Upper lobe of left lung (tissue), 6 donors: Measurements from ENCODE around the gene SPATA21. TPM values are rescaled to one million over a fixed set of nuclear protein-coding genes. Genes with fewer than 3 reads are reported as not detected.

Experiments
- ATAC-seq, 2 donors: fragments of 200-7000 bp; cut with Tn5 transposase; one replicate each; pipeline ENCODE4 v1.9.1; 2022; ENCODE audit warnings: mild to moderate bottlenecking in 2 of 2, moderate library complexity in 2 of 2; ENCODE audit not compliant: low FRiP score in 2 of 2
- DNase-seq, 2 donors: peaks; one replicate each; pipeline ENCODE4 v3.0.0-alpha.2; 2019 to 2020
- H3K27ac ChIP-seq, 4 donors: fragments of 200-600 bp; sonication (generic); one replicate each; pipeline ENCODE4 v1.5.1; 2016 to 2019
- H3K27me3 ChIP-seq, 4 donors: fragments of 200-600 bp; sonication (generic); one replicate each; pipeline ENCODE4 v1.5.1; 2017 to 2019
- H3K36me3 ChIP-seq, 4 donors: fragments of 200-600 bp; sonication (generic); one replicate each; pipeline ENCODE4 v1.5.1; 2016 to 2019
- H3K4me1 ChIP-seq, 4 donors: fragments of 200-600 bp; sonication (generic); one replicate each; pipeline ENCODE4 v1.5.1; 2018 to 2019
- H3K4me3 ChIP-seq, 4 donors: fragments of 200-600 bp; sonication (generic); one replicate each; pipeline ENCODE4 v1.5.1; 2017 to 2019; ENCODE audit warnings: mild to moderate bottlenecking in 2 of 4, moderate library complexity in 1 of 4
- H3K9me3 ChIP-seq, 4 donors: fragments of 200-600 bp; sonication (generic); one replicate each; pipeline ENCODE4 v1.5.1; 2018 to 2019
- CTCF ChIP-seq, 6 experiments: fragments of 450-650 bp in 4 of 6; fragments of 200-600 bp in 2 of 6; sonication (generic) in 2 of 6; IDR thresholded peaks; one replicate each; pipeline ENCODE4 v1.5.1; 2016 to 2019; ENCODE audit warnings: antibody characterized with exemption in 6 of 6
- EP300 ChIP-seq, 4 donors: sonication (generic); formaldehyde crosslinking; IDR thresholded peaks; one replicate each; pipeline ENCODE4 v1.5.1; 2017; ENCODE audit warnings: antibody characterized with exemption in 4 of 4, control low read depth in 2 of 4
- POLR2A ChIP-seq, 4 donors: fragments of 450-650 bp; IDR thresholded peaks; one replicate each; pipeline ENCODE4 v1.5.1; 2016 to 2017; ENCODE audit warnings: antibody characterized with exemption in 4 of 4, mild to moderate bottlenecking in 2 of 4
- POLR2AphosphoS5 ChIP-seq, 2 donors: sonication (generic); formaldehyde crosslinking; IDR thresholded peaks; one replicate each; pipeline ENCODE4 v1.5.1; 2017; ENCODE audit warnings: antibody characterized with exemption in 2 of 2
- WGBS, 2 donors: methylation state at CpG; one replicate each; pipeline ENCODE4 v1.1.5; 2017 to 2018; 5-methylcytosine and 5-hydroxymethylcytosine counted together
- total RNA-seq, 6 donors: library from RNA; depleted of rRNA in 4 of 6; stranded (reverse); fragments of >200 nt in 4 of 6; gene quantifications; one replicate each; pipeline versions ENCODE4 v1.1.0 to v1.2.1, GENCODE V29; 2016 to 2021
- donor health status: DM: no; HTN: no; CAD: no; lungs with moderate emphysema.
- donor health status: DM: no; HTN: yes; CAD: no; lungs with severe emphysema.

SPATA21 gene
- total RNA-seq, 6 donors from 2014 or later = not detected

- Histone ChIP-seq H3K4me3 (peak overlapping the region in 3 of 4 donors; percentile 69 to 86 (median 85)), H3K27me3 (no peaks in the 10 kb centered on the region), H3K27ac (peak overlapping the region; percentile 86 to 96 (median 94)), H3K4me1 (peaks cover 30 to 39% (median 35%) of the 10 kb centered on the region in 4 donors), H3K36me3 (peaks cover 4 to 21% (median 6%) of the 10 kb centered on the region in 4 donors), H3K9me3 (no peaks in the 10 kb centered on the region)
- DNase-seq (no peak), ATAC-seq (peak in 1 of 2 donors; percentile 20)
- TF ChIP-seq CTCF (IDR thresholded peaks at IDR 0.05) = no peak
- TF ChIP-seq POLR2A (IDR thresholded peaks at IDR 0.05) = no peak
- TF ChIP-seq EP300 (IDR thresholded peaks at IDR 0.05) = no peak
- TF ChIP-seq POLR2AphosphoS5 (IDR thresholded peaks at IDR 0.05) = no peak
- WGBS, 2 donors = 49 to 56% methylated on average over 7 of the region's 7 CpGs
Measured at GRCh38 chr1:16440131-16440469, 2.9 kb upstream of the SPATA21 start.

GRCh38 chr1:16438924-16439323, 1.7 kb upstream of the SPATA21 start:
- no peak for ATAC-seq
- TF ChIP-seq POLR2A (IDR thresholded peaks at IDR 0.05) (no peak), CTCF (IDR thresholded peaks at IDR 0.05) (no peak), EP300 (IDR thresholded peaks at IDR 0.05) (no peak), POLR2AphosphoS5 (IDR thresholded peaks at IDR 0.05) (no peak)
- Histone ChIP-seq H3K9me3 (no peaks in the 10 kb centered on the region), H3K4me3 (no peak overlapping the region), H3K27ac (peak overlapping the region in 1 of 4 donors; percentile 95), H3K4me1 (peaks cover 25 to 36% (median 31%) of the 10 kb centered on the region in 4 donors), H3K27me3 (no peaks in the 10 kb centered on the region), H3K36me3 (peaks cover 0 to 9% (median 0%) of the 10 kb centered on the region in 4 donors)
- WGBS, 2 donors = 78 to 80% methylated on average over 2 of the region's 2 CpGs
- DNase-seq = no peak

- WGBS, 2 donors = 76 to 93% methylated on average over 2 of the region's 2 CpGs
- Histone ChIP-seq H3K4me1 (peaks cover 24 to 32% (median 26%) of the 10 kb centered on the region in 4 donors), H3K4me3 (no peak overlapping the region), H3K27me3 (no peaks in the 10 kb centered on the region), H3K27ac (peak overlapping the region in 1 of 4 donors; percentile 95), H3K36me3 (peaks cover 0 to 6% (median 0%) of the 10 kb centered on the region in 4 donors), H3K9me3 (no peaks in the 10 kb centered on the region)
- DNase-seq (no peak), ATAC-seq (no peak)
- no peak for TF ChIP-seq POLR2A (IDR thresholded peaks at IDR 0.05)
- TF ChIP-seq EP300 (IDR thresholded peaks at IDR 0.05) = no peak
- TF ChIP-seq POLR2AphosphoS5 (IDR thresholded peaks at IDR 0.05) = no peak
- no peak for TF ChIP-seq CTCF (IDR thresholded peaks at IDR 0.05)
Measured at GRCh38 chr1:16438516-16438915, 1.3 kb upstream of the SPATA21 start.

- no peaks in the 10 kb centered on the region for H3K36me3 ChIP-seq
- TF ChIP-seq CTCF (IDR thresholded peaks at IDR 0.05) (no peak), POLR2A (IDR thresholded peaks at IDR 0.05) (no peak), EP300 (IDR thresholded peaks at IDR 0.05) (no peak), POLR2AphosphoS5 (IDR thresholded peaks at IDR 0.05) (no peak)
- no peak overlapping the region for H3K4me3 ChIP-seq
- ATAC-seq (no peak), DNase-seq (no peak)
- no peaks in the 10 kb centered on the region for H3K9me3 ChIP-seq
- H3K27me3 ChIP-seq = no peaks in the 10 kb centered on the region
- WGBS, 2 donors = 52 to 64% methylated on average over 2 of the region's 2 CpGs
- no peak overlapping the region for H3K27ac ChIP-seq
- H3K4me1 ChIP-seq = no peaks in the 10 kb centered on the region
Measured at GRCh38 chr1:16434501-16434900, 2.7 kb downstream of the SPATA21 start.

- no peaks in the 10 kb centered on the region for H3K9me3 ChIP-seq
- H3K27me3 ChIP-seq = no peaks in the 10 kb centered on the region
- no peak overlapping the region for H3K4me3 ChIP-seq
- H3K27ac ChIP-seq = no peak overlapping the region
- ATAC-seq = no peak
- DNase-seq = no peak
- 96 to 98% methylated on average over 4 of the region's 4 CpGs for WGBS, 2 donors
- no peak for TF ChIP-seq POLR2A (IDR thresholded peaks at IDR 0.05)
- TF ChIP-seq POLR2AphosphoS5 (IDR thresholded peaks at IDR 0.05) = no peak
- no peak for TF ChIP-seq CTCF (IDR thresholded peaks at IDR 0.05)
- no peak for TF ChIP-seq EP300 (IDR thresholded peaks at IDR 0.05)
- H3K36me3 ChIP-seq = no peaks in the 10 kb centered on the region
- H3K4me1 ChIP-seq = no peaks in the 10 kb centered on the region
Measured at GRCh38 chr1:16434007-16434406, 3.2 kb downstream of the SPATA21 start.
